H1 (cell line): ENCODE results near the gene LTBP1.

Experiments used
- CBX8 ChIP-seq: fragments of 300-800, 300-1000 bp; sonication (generic); IDR thresholded peaks from 2 replicates; pipeline ENCODE4 v1.7.1; 2016; ENCODE audit warnings: low read depth, low read length, borderline replicate concordance
- CREB1 ChIP-seq: IDR thresholded peaks from 2 replicates; pipeline ENCODE4 v1.6.1; 2012; ENCODE audit warnings: inconsistent platforms
- EP300 ChIP-seq, 2 experiments: IDR thresholded peaks; 1 replicate in 1 of 2; 2 replicates in 1 of 2; pipeline ENCODE4 v1.6.1; 2011 to 2012; ENCODE audit warnings: low read depth in 2 of 2, low read length in 2 of 2, mild to moderate bottlenecking in 2 of 2, borderline replicate concordance in 1 of 2, inconsistent platforms in 1 of 2, moderate library complexity in 1 of 2
- PHF8 ChIP-seq: fragments of 200-600 bp; sonication (generic); conservative IDR thresholded peaks from 2 replicates; pipeline ENCODE4 v1.7.1; 2012; ENCODE audit warnings: low read depth, mild to moderate bottlenecking, inconsistent platforms, low read length, moderate library complexity
- POLR2A ChIP-seq, 2 experiments: IDR thresholded peaks; 1 replicate in 1 of 2; 2 replicates in 1 of 2; pipeline ENCODE4 v1.6.1; 2011; ENCODE audit warnings: low read depth in 2 of 2, low read length in 2 of 2, mild to moderate bottlenecking in 2 of 2; ENCODE audit errors: control extremely low read depth in 1 of 2
- POLR2AphosphoS5 ChIP-seq: IDR thresholded peaks from 2 replicates; pipeline ENCODE4 v1.6.1; 2011; ENCODE audit warnings: low read depth, low read length
- RAD21 ChIP-seq, 2 experiments: IDR thresholded peaks in 1 of 2; conservative IDR thresholded peaks in 1 of 2; 2 replicates each; pipeline ENCODE4 v1.6.1; 2011; ENCODE audit warnings: low read depth in 2 of 2, low read length in 2 of 2, improper control_type of control experiment in 1 of 2, inconsistent platforms in 1 of 2, mild to moderate bottlenecking in 1 of 2, moderate library complexity in 1 of 2
- SP2 ChIP-seq: IDR thresholded peaks from 2 replicates; pipeline ENCODE4 v1.6.1; 2012; ENCODE audit warnings: mild to moderate bottlenecking, low read length, inconsistent platforms
- TF ChIP-seq, protein P1 (sequence below), 3 experiments: IDR thresholded peaks; 1 replicate in 2 of 3; 2 replicates in 1 of 3; pipeline versions ENCODE4 v1.5.1 to v1.6.1; 2011; ENCODE audit warnings: low read length in 3 of 3, mild to moderate bottlenecking in 3 of 3, inconsistent platforms in 2 of 3, low read depth in 1 of 3, moderate library complexity in 1 of 3; ENCODE audit not compliant: insufficient read depth in 1 of 3; ENCODE audit errors: control extremely low read depth in 1 of 3
- TF ChIP-seq, protein P2 (sequence below): IDR thresholded peaks from 2 replicates; pipeline ENCODE4 v1.6.1; 2011; ENCODE audit warnings: low read length, improper control_type of control experiment

DNA sequence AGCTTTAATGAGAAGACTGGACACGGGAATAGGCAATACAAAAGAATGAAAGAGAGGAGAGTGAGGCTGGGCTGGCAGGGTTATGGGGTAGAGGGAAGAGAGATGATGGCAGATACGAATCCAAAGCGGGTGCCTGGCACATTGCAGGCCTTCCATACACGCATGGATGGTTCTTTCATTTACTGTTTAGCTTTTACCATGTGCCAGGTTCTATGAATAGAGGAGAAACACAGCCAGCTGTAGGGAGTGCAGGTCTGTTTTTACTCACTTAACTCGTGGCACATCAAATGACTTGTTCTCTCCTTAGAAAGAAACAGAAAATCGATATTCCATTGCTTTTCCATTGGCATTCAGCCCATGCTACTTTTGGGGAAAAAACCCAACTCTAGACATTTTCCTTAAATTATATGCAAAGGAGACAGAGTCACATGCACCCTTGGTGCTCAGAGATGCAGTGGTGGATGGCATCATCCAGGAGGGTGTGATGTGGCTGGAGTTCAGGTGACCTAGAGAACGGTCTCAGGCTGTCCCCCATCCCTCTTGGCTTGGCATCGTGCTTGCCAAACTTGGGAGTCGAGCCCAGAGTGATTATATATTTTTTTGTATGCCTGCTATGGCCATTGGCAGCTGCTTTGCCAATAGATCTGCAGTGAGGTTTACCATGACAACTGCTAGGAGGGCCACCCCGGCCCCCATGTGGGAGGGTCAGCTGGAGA is 6.2 kb downstream of the LTBP1 start:
- TF ChIP-seq CREB1 = no peak
- TF ChIP-seq, protein P1, sequence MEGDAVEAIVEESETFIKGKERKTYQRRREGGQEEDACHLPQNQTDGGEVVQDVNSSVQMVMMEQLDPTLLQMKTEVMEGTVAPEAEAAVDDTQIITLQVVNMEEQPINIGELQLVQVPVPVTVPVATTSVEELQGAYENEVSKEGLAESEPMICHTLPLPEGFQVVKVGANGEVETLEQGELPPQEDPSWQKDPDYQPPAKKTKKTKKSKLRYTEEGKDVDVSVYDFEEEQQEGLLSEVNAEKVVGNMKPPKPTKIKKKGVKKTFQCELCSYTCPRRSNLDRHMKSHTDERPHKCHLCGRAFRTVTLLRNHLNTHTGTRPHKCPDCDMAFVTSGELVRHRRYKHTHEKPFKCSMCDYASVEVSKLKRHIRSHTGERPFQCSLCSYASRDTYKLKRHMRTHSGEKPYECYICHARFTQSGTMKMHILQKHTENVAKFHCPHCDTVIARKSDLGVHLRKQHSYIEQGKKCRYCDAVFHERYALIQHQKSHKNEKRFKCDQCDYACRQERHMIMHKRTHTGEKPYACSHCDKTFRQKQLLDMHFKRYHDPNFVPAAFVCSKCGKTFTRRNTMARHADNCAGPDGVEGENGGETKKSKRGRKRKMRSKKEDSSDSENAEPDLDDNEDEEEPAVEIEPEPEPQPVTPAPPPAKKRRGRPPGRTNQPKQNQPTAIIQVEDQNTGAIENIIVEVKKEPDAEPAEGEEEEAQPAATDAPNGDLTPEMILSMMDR (IDR thresholded peaks at IDR 0.05; ENCODE audit: control extremely low read depth in 1 of 3, insufficient read depth in 1 of 3, low read depth in 1 of 3, low read length in 3 of 3) = no peak
- TF ChIP-seq PHF8 = no peak
- no peak for TF ChIP-seq POLR2A (IDR thresholded peaks at IDR 0.05; ENCODE audit: control extremely low read depth in 1 of 2, low read depth in 2 of 2, low read length in 2 of 2)
- TF ChIP-seq SP2 = no peak
- TF ChIP-seq CBX8 = no peak
- TF ChIP-seq, protein P2, sequence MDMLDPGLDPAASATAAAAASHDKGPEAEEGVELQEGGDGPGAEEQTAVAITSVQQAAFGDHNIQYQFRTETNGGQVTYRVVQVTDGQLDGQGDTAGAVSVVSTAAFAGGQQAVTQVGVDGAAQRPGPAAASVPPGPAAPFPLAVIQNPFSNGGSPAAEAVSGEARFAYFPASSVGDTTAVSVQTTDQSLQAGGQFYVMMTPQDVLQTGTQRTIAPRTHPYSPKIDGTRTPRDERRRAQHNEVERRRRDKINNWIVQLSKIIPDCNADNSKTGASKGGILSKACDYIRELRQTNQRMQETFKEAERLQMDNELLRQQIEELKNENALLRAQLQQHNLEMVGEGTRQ = no peak
- TF ChIP-seq POLR2AphosphoS5 = no peak
- no peak for TF ChIP-seq EP300 (IDR thresholded peaks at IDR 0.05; ENCODE audit: borderline replicate concordance in 1 of 2, low read depth in 2 of 2, low read length in 2 of 2)
- TF ChIP-seq RAD21 (IDR thresholded peaks at IDR 0.05 in 1 of 2, conservative IDR thresholded peaks at IDR 0.05 in 1 of 2; ENCODE audit: low read depth in 2 of 2, low read length in 2 of 2) = no peak
